DMS79 treated with DMSO at 0.1 percent for 48 hours (cell line): ENCODE results near the gene RGN.
"Not testable (repeated sequence)": the region's sequence is repeated elsewhere in the genome, so short reads cannot be mapped to it uniquely, and the experiment has no call there.

Experiments
- DNase-seq: peaks from one replicate; lab custom pipeline; 2025; lab: John Stamatoyannopoulos, UW

RGN gene

GRCh38 chrX:47078129-47079043, at the start of gene RGN:
TSS of gene RGN (plus strand) at chrX:47078443. CDS start at chrX:47081145, 2,702 bp downstream.
- no peak for DNase-seq

GRCh38 chrX:47030339-47030738, 47.9 kb upstream of the RGN start:
- DNase-seq, result peak; percentile 8

- DNase-seq, result no peak
Measured at GRCh38 chrX:47047989-47048388, 30.3 kb upstream of the RGN start.

- no peak for DNase-seq
Measured at GRCh38 chrX:47059142-47059874, 18.9 kb upstream of the RGN start.

GRCh38 chrX:47060708-47061107, 17.5 kb upstream of the RGN start:
- no peak for DNase-seq

GRCh38 chrX:47061238-47061919, 16.9 kb upstream of the RGN start:
- DNase-seq, result no peak

- no peak for DNase-seq
Measured at GRCh38 chrX:47063179-47063578, 15.1 kb upstream of the RGN start.

- DNase-seq, result no peak
Measured at GRCh38 chrX:47068214-47068613, 10.0 kb upstream of the RGN start.

- no peak for DNase-seq
Measured at GRCh38 chrX:47068720-47069119, 9.5 kb upstream of the RGN start.

- no peak for DNase-seq
Measured at GRCh38 chrX:47080215-47080914, 2.1 kb downstream of the RGN start.

- DNase-seq, result no peak
Measured at GRCh38 chrX:47080915-47081236, 2.6 kb downstream of the RGN start.

GRCh38 chrX:47091149-47091775, 13.0 kb downstream of the RGN start:
- DNase-seq, result peak; percentile 57

- DNase-seq, result peak; percentile 26
Measured at GRCh38 chrX:47093248-47093647, 15.0 kb downstream of the RGN start.

GRCh38 chrX:47093860-47094259, 15.6 kb downstream of the RGN start:
- DNase-seq, result no peak

GRCh38 chrX:47097018-47097417, 18.8 kb downstream of the RGN start:
- DNase-seq, result no peak

- DNase-seq, result no peak
Measured at GRCh38 chrX:47098338-47099094, 20.3 kb downstream of the RGN start.

- no peak for DNase-seq
Measured at GRCh38 chrX:47101206-47101605, 23.0 kb downstream of the RGN start.

- not testable (repeated sequence) for DNase-seq
Measured at GRCh38 chrX:47110936-47111615, 32.8 kb downstream of the RGN start.

GRCh38 chrX:47112316-47112954, 34.2 kb downstream of the RGN start:
- no peak for DNase-seq
